ENCODE results near the gene TPM2. TPM values are rescaled to one million over a fixed set of nuclear protein-coding genes. Genes with fewer than 3 reads are reported as not detected.

Gene TPM2
- total RNA-seq, 1 donor = 911 TPM

GRCh38 chr9:35667939-35668338 is 21.8 kb downstream of the TPM2 start:
- no peaks in the 10 kb centered on the region for H3K27me3 ChIP-seq (ENCODE audit: insufficient read depth, low read length)
- H3K27ac ChIP-seq (ENCODE audit: low read depth, low read length) = no peak overlapping the region
- no peak overlapping the region for H2AFZ ChIP-seq (ENCODE audit: low read length)
- H4K20me1 ChIP-seq (ENCODE audit: insufficient read depth, low read length) = no peaks in the 10 kb centered on the region
- no peak overlapping the region for H3K4me2 ChIP-seq (ENCODE audit: insufficient read depth, low read length)
- H3K4me3 ChIP-seq (ENCODE audit: insufficient read depth, low read length) = no peak overlapping the region
- no peaks in the 10 kb centered on the region for H3K9me3 ChIP-seq (ENCODE audit: low read depth, low read length)
- no peaks in the 10 kb centered on the region for H3K36me3 ChIP-seq (ENCODE audit: insufficient read depth, low read length)
- peaks cover 15% of the 10 kb centered on the region for H3K4me1 ChIP-seq (ENCODE audit: insufficient read depth, low read length)
- TF ChIP-seq CTCF (IDR thresholded peaks at IDR 0.05; ENCODE audit: extremely low read depth, low read depth, low read length) = no peak
- no peaks in the 10 kb centered on the region for H3K79me2 ChIP-seq (ENCODE audit: insufficient read depth, low read length)
- no peak for DNase-seq (ENCODE audit: insufficient read length, low spot score, missing footprints)

DNA sequence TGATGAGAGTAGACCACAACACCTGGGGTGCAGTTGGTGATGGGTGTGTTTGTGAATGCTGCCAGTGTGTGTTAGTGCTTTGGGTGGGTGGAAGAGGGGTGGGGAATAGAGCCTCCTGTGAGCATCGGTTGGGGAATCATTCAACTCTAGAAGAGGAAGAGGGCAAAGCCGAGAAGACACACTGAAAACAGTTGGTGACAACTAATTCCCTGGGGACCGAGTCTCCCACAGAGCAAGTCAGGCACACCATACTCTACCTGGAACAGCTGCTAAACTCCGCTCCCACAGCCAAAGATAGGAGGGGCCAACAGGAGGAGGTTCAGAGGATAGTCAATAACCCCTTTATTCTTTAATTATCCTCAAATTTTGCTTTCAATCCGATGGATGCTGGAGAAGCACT is 23.2 kb downstream of the TPM2 start:
- peaks cover 7% of the 10 kb centered on the region for H3K36me3 ChIP-seq (ENCODE audit: insufficient read depth, low read length)
- H3K27me3 ChIP-seq (ENCODE audit: insufficient read depth, low read length) = no peaks in the 10 kb centered on the region
- H3K4me1 ChIP-seq (ENCODE audit: insufficient read depth, low read length) = peaks cover 15% of the 10 kb centered on the region
- no peak for DNase-seq (ENCODE audit: insufficient read length, low spot score, missing footprints)
- H3K4me2 ChIP-seq (ENCODE audit: insufficient read depth, low read length) = no peak overlapping the region
- no peak for TF ChIP-seq CTCF (IDR thresholded peaks at IDR 0.05; ENCODE audit: extremely low read depth, low read depth, low read length)
- H3K9me3 ChIP-seq (ENCODE audit: low read depth, low read length) = no peaks in the 10 kb centered on the region
- H2AFZ ChIP-seq (ENCODE audit: low read length) = no peak overlapping the region
- H4K20me1 ChIP-seq (ENCODE audit: insufficient read depth, low read length) = no peaks in the 10 kb centered on the region
- H3K4me3 ChIP-seq (ENCODE audit: insufficient read depth, low read length) = no peak overlapping the region
- H3K27ac ChIP-seq (ENCODE audit: low read depth, low read length) = no peak overlapping the region
- no peaks in the 10 kb centered on the region for H3K79me2 ChIP-seq (ENCODE audit: insufficient read depth, low read length)

- no peak overlapping the region for H3K4me3 ChIP-seq (ENCODE audit: insufficient read depth, low read length)
- DNase-seq (ENCODE audit: insufficient read length, low spot score, missing footprints) = no peak
Observed at GRCh38 chr9:35666045-35666444, 23.7 kb downstream of the TPM2 start.

GRCh38 chr9:35665471-35665818 is 24.3 kb downstream of the TPM2 start:
- TF ChIP-seq CTCF (IDR thresholded peaks at IDR 0.05; ENCODE audit: extremely low read depth, low read depth, low read length) = no peak
- H3K4me1 ChIP-seq (ENCODE audit: insufficient read depth, low read length) = peaks cover 15% of the 10 kb centered on the region
- peak overlapping the region; percentile 96 for H3K4me2 ChIP-seq (ENCODE audit: insufficient read depth, low read length)
- no peaks in the 10 kb centered on the region for H3K9me3 ChIP-seq (ENCODE audit: low read depth, low read length)
- peaks cover 17% of the 10 kb centered on the region for H3K36me3 ChIP-seq (ENCODE audit: insufficient read depth, low read length)
- H3K79me2 ChIP-seq (ENCODE audit: insufficient read depth, low read length) = peaks cover 3% of the 10 kb centered on the region
- H3K27me3 ChIP-seq (ENCODE audit: insufficient read depth, low read length) = no peaks in the 10 kb centered on the region
- H3K4me3 ChIP-seq (ENCODE audit: insufficient read depth, low read length) = peak overlapping the region; percentile 78
- peak overlapping the region; percentile 93 for H2AFZ ChIP-seq (ENCODE audit: low read length)
- H4K20me1 ChIP-seq (ENCODE audit: insufficient read depth, low read length) = no peaks in the 10 kb centered on the region
- no peak for DNase-seq (ENCODE audit: insufficient read length, low spot score, missing footprints)
- peak overlapping the region; percentile 24 for H3K27ac ChIP-seq (ENCODE audit: low read depth, low read length)

More at GRCh38 chr9:35666045-35666444, 23.7 kb downstream of the TPM2 start:
- TF ChIP-seq CTCF (IDR thresholded peaks at IDR 0.05; ENCODE audit: extremely low read depth, low read depth, low read length) = no peak
- Histone ChIP-seq H3K27me3 (ENCODE audit: insufficient read depth, low read length) (no peaks in the 10 kb centered on the region), H3K4me2 (ENCODE audit: insufficient read depth, low read length) (no peak overlapping the region), H4K20me1 (ENCODE audit: insufficient read depth, low read length) (no peaks in the 10 kb centered on the region), H3K79me2 (ENCODE audit: insufficient read depth, low read length) (no peaks in the 10 kb centered on the region), H3K27ac (ENCODE audit: low read depth, low read length) (no peak overlapping the region), H2AFZ (ENCODE audit: low read length) (no peak overlapping the region), H3K9me3 (ENCODE audit: low read depth, low read length) (no peaks in the 10 kb centered on the region), H3K4me1 (ENCODE audit: insufficient read depth, low read length) (peaks cover 15% of the 10 kb centered on the region), H3K36me3 (ENCODE audit: insufficient read depth, low read length) (peaks cover 11% of the 10 kb centered on the region)
